CD4-positive, alpha-beta T cell treated with Interleukin-6 at 100 ng/mL for 8 hours (primary cell): ENCODE results near the gene MAST4.

Source experiments
- DNase-seq: peaks from one replicate; pipeline ENCODE4 v3.0.0-alpha.2; 2020; ENCODE audit warnings: mixed read lengths, low spot score

Gene MAST4

DNA sequence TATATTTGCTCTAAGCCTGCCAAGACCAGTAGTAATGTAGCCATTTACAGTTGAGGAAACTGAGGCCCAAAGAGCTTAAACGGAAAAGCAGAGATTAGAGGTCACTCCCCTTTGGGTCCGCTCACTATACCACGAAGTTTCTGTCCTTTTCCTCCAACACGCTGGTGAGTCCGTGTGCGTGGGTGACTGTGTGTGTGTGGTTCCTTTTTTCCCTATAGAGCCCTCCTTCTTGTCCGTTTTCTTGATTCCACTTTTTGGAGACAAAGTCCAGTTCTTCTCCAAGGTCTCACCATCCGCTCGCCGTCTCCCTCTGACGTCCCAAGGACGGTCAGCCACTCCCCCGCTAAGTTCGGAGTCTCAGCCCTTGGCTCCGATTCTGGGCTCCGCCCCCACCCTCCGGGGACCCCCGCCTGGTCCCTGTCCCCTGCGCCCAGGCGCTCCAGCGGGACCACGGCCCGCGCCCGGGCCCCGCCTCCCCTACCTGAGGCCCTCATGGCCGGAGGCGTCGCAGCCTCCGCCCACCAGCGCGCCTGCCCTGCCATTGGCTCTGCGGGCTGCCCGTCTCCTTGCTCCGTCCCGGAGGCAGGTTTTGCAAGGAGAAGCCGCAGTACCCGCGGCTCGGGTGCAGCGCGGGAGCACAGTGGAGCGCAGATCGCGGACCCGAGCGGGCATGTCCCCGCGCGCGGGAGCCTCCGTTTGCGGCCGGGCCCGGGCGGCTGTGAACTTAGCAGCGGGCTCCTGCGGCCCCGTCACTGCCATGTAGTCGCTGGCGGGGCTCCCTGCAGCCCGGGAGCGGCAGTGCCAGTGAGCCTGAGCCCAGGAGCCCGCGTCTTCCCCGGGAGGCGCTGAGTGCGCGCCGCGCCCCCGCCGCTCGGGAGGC lies at the start of gene MAST4:
MAST4 (plus strand) TSS at position 638 of the 880 bp plus-strand sequence. CDS start 263 bp downstream, outside the sequence.
- DNase-seq = peak; percentile 3

DNA sequence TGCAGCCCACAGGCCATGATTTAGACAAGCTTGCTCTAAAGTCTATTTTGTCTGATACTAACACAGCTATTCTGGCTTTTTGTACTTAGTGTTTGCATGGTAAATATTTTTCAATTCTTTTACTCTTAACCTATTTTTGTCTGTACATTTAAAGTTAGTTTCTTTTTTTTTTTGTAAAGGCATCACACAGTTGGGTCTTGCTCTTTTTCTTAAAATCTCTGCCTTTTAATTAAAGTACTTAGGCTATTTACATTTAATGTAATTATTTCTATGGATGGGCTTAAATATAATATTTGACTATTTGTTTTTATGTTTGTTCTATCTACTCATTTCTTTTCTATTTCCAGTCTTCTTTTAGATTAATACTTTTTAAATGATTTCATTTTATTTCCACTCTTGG lies 49.7 kb upstream of the MAST4 start:
- DNase-seq = no peak

DNA sequence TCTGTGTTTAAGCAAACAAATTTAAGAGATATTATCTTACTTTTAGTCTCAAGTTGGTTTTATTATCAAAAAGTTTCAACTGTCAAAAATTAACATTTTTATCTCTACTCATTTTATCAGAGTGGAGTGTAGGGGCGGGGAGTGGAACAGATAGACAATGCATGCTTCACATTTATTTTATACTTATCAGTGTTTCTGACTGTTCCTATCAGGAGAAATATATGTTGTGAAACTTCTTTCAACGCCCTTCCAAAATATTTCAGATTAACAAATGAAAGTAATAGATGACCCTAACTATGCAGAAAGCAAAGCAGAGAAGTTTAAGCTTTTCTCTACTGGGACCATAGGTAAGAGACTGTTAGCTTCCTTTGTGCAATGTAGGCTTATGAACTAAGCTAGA lies 44.9 kb upstream of the MAST4 start:
- no peak for DNase-seq

DNA sequence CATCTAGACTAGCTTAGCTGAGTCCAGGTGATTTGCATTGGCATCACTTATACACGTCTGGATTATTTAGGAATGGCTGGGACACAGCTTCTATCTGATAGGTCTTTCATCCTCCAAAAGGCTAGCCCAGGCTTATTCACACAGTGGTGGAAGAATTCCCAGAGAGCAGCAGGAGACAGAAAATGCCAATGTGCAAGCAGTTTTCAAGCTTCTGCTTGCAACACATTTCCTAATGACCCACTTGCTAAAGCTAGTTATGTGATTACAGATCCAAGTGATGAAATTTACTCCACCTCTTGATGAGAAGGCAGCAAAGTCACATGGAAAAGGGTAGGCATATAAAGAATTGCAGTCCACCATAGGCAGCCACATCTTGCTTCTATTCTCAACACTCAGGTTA lies 44.2 kb upstream of the MAST4 start:
- DNase-seq = no peak

DNA sequence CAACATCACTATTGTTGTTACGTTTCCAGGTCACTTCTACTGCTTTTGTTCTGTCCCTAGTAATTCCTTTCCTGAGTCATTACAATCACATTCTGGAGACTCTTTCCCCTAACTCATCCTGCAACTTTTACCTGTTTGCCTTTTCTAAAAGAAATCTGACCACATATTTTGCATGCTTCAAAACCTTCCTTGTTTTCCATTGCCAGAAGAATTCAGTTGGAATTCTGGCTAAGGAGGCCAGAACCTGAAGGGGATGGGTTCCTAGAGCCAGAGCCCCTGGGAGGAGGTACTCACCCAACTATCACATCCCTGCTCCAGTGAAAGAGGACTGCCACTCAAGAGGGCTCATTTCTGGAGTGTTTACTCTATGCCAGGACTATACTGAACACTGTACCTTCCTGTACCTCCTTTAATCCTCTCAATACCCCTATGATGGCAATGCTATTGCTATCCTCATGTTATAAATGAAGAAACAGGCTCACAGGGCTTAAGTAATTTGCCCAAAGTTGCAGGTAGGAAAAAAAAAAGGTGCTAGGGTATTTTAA lies 42.8 kb upstream of the MAST4 start:
- no peak for DNase-seq

DNA sequence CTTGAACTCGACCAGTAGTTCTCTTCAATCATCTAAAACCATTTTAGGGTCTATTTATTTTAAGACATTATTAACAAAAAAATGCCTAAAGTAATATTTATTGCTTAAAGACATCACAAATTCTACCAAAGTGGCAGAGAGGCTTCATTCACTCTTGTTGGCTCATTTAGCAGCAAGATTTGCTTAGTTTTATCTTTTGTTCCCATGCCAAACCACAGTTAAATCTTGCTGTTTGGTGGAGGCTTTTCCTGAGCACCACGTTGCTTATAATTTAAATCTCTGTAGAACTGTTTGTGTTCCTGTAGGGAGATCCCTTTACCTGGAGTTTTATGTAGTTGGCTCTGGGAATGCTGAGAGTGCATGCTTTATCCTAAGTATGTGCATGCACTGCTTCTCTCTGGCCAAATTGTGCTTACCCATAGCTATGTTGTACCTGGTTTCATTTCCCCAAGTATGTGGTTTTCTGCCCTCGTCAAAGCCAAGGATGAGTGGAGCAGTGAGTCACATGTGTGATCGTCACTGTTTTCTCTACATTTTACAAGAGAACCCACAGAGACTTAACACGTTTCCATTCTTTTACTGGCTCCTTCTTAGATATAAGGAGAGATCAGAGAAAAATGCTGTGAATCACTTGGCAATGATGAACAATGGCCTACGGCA lies 42.1 kb upstream of the MAST4 start:
- no peak for DNase-seq

DNA sequence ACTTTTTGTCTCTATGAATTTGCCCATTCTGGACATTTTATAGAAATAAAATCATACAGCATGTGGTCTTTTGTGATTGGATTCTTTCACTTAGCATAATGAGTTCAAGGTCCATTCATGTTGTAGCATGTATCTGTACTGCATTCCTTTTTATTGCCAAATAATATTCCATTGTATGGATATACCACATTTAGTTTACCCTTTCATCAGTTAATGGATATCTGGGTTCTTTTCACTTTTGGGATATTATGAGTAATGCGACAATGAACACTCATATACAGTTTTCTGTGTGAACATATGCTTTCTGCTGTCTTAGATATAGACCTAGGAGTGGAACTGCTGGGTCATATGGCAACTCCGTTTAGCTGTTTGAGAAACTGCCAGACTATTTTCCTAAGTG lies 41.3 kb upstream of the MAST4 start:
- DNase-seq = no peak

DNA sequence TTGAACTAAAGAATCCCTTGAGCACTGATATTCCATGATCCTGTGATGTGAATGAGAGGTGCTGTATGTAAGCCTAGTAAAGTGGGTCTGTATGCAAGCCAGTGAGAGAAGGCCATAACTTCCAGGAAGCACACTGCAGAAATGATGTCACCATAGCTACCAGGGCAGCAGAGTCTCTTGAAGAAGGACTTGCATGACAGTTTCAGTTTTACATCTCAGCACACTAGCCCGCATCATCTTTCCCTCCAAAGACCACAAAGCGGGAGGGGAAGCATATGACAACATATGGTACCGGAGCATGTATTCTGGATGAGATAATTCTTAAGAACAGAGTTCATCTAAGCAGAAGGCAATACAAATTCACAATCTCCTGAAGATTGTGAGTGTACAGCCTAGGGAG lies 37.6 kb upstream of the MAST4 start:
- no peak for DNase-seq

DNA sequence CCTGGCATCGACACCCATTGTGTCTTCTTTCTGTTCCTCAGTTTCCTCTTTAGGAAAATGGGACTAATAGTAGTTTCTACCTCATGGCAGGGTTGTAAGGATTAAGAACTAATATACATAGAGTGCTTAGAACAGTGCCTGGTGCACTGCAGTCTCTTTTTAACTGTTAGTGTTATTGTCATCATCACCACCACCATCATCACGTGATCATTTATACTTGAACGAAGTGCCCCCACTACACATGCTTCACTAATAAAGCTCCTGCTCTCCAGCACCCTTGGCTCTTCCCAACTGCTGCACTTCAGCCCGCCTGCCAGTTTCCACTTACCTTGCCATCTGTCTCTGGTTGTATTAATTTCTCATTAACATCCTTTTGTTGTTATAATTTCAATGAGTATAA lies 35.8 kb upstream of the MAST4 start:
- DNase-seq = no peak

DNA sequence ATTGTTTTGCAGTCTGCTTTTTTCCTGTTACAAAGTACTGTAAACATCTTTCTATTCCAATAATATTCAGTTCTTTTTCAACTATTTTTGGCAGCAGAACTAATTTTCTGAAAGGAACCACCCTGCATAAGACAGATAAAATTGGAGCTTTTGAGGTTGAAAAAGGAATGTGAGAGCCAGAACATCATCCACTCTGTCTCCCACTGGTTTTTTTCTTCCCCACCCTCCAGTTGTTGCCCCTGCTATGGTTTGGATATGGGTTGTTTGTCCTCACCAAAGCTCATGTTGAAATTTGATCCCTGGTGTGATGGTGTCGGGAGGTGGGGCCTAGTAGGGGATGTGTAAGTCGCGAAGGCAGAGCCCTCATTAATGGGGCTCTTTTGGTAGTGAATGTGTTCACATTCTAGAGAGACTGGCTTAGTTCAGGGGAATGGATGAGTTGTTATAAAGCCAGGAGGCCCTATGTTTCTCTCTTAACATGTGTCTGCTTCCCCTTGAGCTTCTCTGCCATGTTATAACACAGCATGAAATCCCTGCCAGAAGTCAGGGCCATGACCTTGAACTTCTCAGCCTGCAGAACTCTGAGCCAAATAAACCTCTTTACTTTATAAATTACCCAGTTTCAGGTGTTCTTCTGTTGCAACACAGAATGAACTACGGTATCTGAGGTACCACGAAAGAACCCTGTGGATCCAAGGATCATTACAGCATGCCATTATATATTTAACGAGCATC lies 34.8 kb upstream of the MAST4 start:
- no peak for DNase-seq

DNA sequence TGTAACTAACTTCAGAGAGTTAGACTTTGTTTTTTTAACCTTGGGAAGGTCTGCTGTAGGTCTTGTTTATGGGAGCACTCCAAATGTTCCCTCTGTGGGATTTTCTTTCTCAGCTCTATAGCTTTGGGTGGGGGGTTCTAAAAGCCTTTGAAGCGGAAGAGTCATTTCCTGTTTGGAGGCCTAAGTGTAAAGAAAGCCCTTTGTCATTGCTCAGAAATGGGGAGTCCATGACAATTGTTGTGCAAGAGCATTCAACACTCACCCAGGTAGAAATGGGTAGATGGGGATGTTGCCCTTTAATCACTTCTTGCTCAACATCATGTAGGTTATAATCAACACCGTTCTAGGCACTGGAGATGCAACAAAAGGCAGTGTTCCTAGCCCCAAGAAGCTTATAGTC lies 30.3 kb upstream of the MAST4 start:
- DNase-seq = no peak

DNA sequence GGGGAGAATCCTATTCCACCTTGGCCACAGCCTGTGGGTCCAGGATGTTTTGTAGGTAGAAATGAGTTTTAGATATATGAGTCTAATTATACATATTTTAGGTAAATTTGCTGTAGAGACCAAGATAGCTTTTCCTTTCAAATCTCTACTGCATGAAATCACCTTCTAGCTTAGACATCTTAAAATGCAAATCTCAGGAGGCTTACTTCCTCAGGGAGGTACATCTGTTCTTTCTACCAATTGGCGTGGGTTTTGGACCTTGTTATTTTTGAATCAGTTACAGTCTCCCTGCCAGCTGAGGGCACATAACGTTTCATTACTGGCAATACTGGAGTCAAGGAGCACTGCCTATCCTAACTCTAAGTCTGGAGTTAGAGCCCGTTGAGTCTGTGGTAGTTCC lies 28.7 kb upstream of the MAST4 start:
- DNase-seq = no peak

DNA sequence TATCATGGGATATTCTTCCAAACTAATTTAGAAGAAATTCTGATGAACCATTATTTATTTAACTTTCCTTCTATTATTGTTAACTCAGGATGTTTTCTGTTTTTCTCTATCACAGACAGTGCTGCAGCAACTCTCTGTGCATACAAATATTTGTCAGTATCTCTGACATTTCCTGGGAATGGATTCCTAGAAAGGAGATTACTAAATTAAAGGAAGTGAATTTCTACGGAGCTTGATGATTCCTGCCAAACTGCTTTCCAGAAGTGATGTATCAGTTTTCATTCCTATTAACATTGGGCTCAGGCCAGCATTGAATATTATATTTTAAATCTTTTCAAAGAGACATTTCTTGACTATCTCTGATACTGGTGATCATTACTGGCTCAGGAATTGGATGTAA lies 26.0 kb upstream of the MAST4 start:
- DNase-seq = no peak

DNA sequence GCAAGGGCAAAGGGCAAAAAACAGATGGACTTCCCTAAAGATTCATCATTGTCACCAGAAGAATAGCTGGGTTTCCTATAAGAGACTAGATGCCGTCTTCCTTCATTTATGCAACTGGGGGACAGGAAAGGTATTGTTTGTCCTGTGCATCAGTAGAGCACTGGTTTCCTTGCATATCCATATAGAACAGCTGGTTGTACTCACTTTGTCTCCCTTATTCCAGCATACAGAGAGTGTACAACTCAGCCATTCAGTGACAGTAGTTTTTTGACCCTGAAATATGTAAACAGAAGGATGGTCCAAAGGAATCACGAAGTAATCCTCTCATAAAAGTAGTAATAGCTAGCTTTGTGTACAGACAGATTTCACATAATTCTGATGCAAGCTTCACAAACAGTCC lies 22.5 kb upstream of the MAST4 start:
- no peak for DNase-seq

DNA sequence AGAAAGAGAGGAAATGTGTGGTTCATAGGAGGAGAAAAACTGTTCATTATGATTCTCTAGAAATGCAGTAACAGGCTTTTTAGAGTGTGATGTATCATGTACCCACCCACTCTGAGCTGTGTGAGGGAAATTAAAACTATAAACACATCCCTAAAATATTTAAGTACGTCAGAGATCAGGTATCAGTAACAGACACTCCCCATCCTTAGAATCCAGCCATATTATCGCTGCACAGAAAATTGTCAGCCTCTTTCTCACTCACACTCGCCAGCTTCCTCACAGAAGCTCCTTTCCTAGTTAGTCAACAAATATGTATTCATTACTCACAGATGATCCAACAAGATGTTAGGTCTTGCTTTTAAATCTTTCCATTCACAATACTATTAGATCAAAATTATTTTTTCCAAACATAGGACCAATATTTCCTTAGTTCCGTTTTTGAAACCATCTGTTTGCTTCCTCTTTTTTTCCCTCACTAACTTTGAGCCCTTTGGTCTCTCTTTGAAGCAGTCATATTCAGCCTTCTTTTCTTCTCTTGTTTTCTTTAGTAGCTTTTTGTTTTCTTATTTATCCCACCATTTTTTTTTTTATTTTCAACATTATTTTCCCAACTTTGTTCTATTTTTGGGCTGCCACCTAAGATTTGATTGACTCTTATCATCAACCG lies 13.6 kb upstream of the MAST4 start:
- no peak for DNase-seq

DNA sequence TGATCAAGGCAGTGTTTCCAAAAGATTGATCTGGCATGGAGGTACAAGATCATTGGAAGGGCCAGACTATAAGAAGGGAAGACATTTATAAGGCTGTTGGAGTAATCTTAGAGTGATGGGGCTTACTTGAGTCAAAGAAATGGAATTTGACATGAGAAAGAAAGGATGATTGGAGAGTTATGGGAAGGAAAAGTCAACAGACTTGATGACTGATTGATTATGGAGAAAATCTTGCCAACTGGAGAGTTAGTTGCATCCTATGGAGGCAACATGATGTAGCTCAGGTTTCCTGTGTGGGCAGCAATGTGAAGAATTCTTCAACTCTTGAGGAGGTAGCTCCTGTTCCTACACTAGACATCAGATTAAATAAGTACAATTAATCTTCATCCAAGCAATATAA lies 10.9 kb upstream of the MAST4 start:
- no peak for DNase-seq

DNA sequence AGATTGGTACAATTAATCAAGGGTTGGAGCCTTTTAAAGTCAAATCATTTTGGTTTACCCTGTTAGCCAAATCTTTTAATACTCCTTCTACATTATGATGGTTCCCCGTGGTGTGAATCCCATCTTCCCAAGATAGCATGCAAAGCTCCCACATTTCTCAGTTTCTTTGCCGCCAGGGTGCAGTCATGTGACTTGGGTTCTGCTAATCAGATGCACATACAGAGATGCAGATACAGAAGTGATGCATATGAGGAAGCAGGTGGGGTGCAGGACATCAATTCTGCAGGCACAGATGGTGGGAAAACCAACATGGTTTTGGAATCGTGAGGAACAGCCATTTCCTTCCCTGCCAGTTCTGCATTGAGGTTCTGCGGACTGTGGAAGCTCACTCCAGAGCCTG lies 8.4 kb upstream of the MAST4 start:
- DNase-seq = no peak

DNA sequence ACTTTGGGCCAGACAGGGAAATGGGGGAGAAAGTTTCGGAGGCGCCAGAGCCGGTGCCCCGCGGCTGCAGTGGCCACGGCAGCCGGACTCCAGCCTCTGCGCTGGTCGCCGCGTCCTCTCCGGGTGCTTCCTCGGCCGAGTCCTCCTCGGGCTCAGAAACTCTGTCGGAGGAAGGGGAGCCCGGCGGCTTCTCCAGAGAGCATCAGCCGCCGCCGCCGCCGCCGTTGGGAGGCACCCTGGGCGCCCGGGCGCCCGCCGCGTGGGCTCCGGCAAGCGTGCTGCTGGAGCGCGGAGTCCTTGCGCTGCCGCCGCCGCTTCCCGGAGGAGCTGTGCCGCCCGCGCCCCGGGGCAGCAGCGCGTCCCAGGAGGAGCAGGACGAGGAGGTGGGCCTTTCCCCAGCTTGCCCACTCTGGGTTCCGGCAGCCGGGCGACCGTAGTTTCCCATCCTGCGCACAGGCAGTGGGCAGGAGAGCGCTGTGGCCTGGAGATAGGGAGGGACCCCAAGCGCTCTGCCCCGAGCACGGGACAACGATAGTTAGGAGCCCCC lies 516 bp downstream of the MAST4 start:
- no peak for DNase-seq

DNA sequence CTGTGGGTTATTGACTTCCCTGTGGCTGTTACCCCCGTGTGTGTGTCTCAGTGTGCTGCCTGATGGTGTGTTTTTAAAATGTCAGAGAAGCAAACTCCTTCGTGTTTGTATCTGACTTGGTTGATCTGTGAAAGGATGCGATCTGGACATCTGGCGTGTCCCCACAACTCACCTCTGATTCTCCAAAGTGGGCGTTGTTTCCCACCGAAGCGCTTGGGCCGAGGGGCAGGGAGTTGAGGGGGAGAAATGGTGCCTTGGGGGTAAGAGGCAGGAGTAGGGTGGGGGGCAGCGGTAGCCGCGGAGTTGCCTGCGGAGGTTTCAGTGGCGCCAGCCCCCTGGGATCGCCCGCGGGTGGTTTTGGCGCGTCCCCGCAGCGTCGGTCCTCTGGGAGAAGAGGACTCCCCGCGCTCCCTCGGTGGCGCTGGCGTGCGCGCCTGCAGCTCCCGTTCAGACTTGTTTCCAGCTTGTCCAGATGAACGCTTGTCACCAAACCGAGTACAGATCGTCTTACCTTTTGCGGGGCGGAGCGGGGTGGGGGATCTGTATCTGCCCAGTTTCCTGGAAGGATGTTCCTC lies 1.1 kb downstream of the MAST4 start:
- DNase-seq = no peak

DNA sequence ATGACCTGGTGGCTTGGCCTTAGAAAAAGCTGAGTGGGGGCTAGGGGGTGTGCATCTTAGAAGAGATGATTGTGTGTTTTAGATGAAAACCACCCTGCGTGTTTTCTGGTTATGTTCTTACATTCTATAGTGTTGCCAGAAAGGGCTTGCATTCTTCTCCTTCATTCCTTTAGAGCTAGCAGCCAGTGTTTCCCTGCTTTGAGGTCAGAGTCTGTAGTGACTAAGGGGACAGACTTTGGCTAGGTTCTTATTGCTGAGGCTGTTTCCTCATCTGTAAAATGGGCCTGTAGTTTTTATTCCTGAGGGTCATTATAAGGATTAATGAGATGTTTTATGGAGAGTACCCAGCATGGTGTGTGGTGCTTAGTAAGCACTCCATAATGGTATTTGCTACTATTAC lies 6.4 kb downstream of the MAST4 start:
- DNase-seq = no peak

DNA sequence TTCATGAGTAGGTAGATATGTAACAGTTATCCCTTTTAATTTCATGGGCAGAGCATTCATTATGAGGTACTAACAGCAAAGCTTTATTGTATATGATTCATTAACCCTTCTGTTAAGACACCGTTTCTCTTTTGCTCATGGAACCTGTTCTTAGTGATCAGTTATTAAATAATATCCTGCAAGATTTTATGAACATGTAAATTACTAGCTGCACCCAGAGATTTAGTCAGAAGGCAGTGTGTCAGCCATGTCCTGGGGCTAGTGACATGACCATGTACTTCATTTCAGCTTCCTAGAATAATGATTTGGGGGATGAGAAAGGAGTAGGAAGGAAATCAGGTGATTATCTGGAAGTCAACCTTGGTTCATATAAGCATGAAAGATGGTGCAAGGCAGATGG lies 7.0 kb downstream of the MAST4 start:
- DNase-seq = no peak

DNA sequence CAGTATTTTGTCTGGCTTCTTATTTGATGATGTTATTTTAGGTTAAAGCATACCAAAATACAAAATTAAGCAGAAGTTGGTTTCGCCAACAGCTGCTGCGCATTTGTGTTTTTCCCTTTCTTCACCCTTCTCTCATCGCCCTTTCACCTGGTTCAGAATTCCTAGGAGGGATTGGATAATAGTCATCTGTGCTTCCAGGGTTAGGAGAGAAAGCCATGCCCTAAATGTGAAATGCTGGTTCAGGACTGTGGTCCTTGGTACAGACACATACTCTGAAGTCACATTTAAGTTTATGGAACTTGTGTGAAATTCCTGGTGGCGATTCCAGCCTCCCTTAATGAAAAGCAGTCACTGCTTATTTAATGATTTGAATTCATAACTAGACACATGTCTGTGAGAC lies 7.7 kb downstream of the MAST4 start:
- no peak for DNase-seq
